GM18505 (cell line): ENCODE data around the gene SLC25A42.
"Not testable (repeated sequence)": the region's sequence is repeated elsewhere in the genome, so short reads cannot be mapped to it uniquely, and the experiment has no call there.

Experiments
- ATAC-seq: cut with Tn5 transposase; IDR thresholded peaks from one replicate; pipeline ENCODE4 v1.9.1; 2021; ENCODE audit not compliant: unreplicated experiment
- POLR2A ChIP-seq: IDR thresholded peaks from 4 replicates; pipeline ENCODE4 v1.6.1; 2011; ENCODE audit warnings: borderline replicate concordance; ENCODE audit not compliant: insufficient read depth, insufficient read length; ENCODE audit errors: extremely low read depth

The SLC25A42 gene

GRCh38 chr19:19132912-19133311 is 69.1 kb downstream of the SLC25A42 start:
- no peak for TF ChIP-seq POLR2A
- no peak for ATAC-seq

- TF ChIP-seq POLR2A = no peak
Observed at GRCh38 chr19:19133985-19134384, 70.2 kb downstream of the SLC25A42 start.

GRCh38 chr19:19134687-19135158 is 70.9 kb downstream of the SLC25A42 start:
- ATAC-seq = no peak
- no peak for TF ChIP-seq POLR2A

More at GRCh38 chr19:19133985-19134384, 70.2 kb downstream of the SLC25A42 start:
- no peak for ATAC-seq

- ATAC-seq = not testable (repeated sequence)
Observed at GRCh38 chr19:19135713-19136112, 71.9 kb downstream of the SLC25A42 start.

- TF ChIP-seq POLR2A = no peak
- no peak for ATAC-seq
Observed at GRCh38 chr19:19137556-19138108, 73.8 kb downstream of the SLC25A42 start.

- TF ChIP-seq POLR2A = peak; percentile 76
- peak; percentile 92 for ATAC-seq
Observed at GRCh38 chr19:19138109-19138981, 74.6 kb downstream of the SLC25A42 start, which contains the start of gene TMEM161A. TMEM161A (minus strand) TSS chr19:19138478; CDS start chr19:19138428, 50 bp downstream.

GRCh38 chr19:19139876-19140229 is 76.1 kb downstream of the SLC25A42 start:
- TF ChIP-seq POLR2A = no peak
- no peak for ATAC-seq

GRCh38 chr19:19140476-19140875 is 76.7 kb downstream of the SLC25A42 start:
- TF ChIP-seq POLR2A = no peak
- ATAC-seq = no peak

- ATAC-seq = no peak
- TF ChIP-seq POLR2A = no peak
Observed at GRCh38 chr19:19142347-19142746, 78.6 kb downstream of the SLC25A42 start.

GRCh38 chr19:19145281-19145680 is 81.5 kb downstream of the SLC25A42 start:
- no peak for TF ChIP-seq POLR2A
- ATAC-seq = no peak

- ATAC-seq = no peak
- no peak for TF ChIP-seq POLR2A
Observed at GRCh38 chr19:19145684-19146608, 82.2 kb downstream of the SLC25A42 start.

GRCh38 chr19:19146865-19147264 is 83.1 kb downstream of the SLC25A42 start:
- no peak for ATAC-seq
- no peak for TF ChIP-seq POLR2A

GRCh38 chr19:19147344-19147743 is 83.5 kb downstream of the SLC25A42 start:
- no peak for TF ChIP-seq POLR2A
- no peak for ATAC-seq

GRCh38 chr19:19148504-19148903 is 84.7 kb downstream of the SLC25A42 start:
- not testable (repeated sequence) for ATAC-seq

- no peak for ATAC-seq
- TF ChIP-seq POLR2A = no peak
Observed at GRCh38 chr19:19149435-19149834, 85.6 kb downstream of the SLC25A42 start.
